Lung (tissue), 12 donors: ENCODE measurements around the gene KCNK18. TPM values are rescaled to one million over a fixed set of nuclear protein-coding genes. Genes with fewer than 3 reads are reported as not detected.

Experiments
- ATAC-seq: fragments of 200-7000 bp; cut with Tn5 transposase; one replicate; pipeline ENCODE4 v1.9.1; 2020; ENCODE audit warnings: moderate number of reproducible peaks; ENCODE audit not compliant: insufficient read depth, low FRiP score
- DNase-seq, 3 donors: peaks; one replicate each; pipeline ENCODE4 v3.0.0-alpha.2; 2013 to 2017
- H3K27ac ChIP-seq, 2 donors: one replicate each; pipeline ENCODE4 v1.5.1; 2013; ENCODE audit warnings: mild to moderate bottlenecking in 2 of 2, moderate library complexity in 2 of 2, control low read depth in 1 of 2, inconsistent platforms in 1 of 2, low read depth in 1 of 2, low read length in 1 of 2
- H3K27me3 ChIP-seq, 3 donors: one replicate each; pipeline ENCODE4 v1.5.1; 2013; ENCODE audit warnings: low read length in 2 of 3; ENCODE audit not compliant: control insufficient read depth in 3 of 3, insufficient read depth in 3 of 3
- H3K36me3 ChIP-seq, 4 donors: one replicate each; pipeline ENCODE4 v1.5.1; 2013; ENCODE audit warnings: low read length in 4 of 4, mild to moderate bottlenecking in 1 of 4, moderate library complexity in 1 of 4; ENCODE audit not compliant: control insufficient read depth in 4 of 4, insufficient read depth in 4 of 4
- H3K4me1 ChIP-seq, 5 donors: one replicate each; pipeline ENCODE4 v1.5.1; 2013; ENCODE audit warnings: low read length in 5 of 5, mild to moderate bottlenecking in 2 of 5, moderate library complexity in 1 of 5; ENCODE audit not compliant: control insufficient read depth in 5 of 5, insufficient read depth in 5 of 5
- H3K4me3 ChIP-seq: one replicate; pipeline ENCODE4 v1.5.1; 2013; ENCODE audit warnings: mild to moderate bottlenecking, control low read depth, moderate library complexity
- H3K9ac ChIP-seq, 2 donors: one replicate each; pipeline ENCODE4 v1.5.1; 2013; ENCODE audit warnings: low read length in 2 of 2, control low read depth in 1 of 2; ENCODE audit not compliant: insufficient read depth in 1 of 2
- H3K9me3 ChIP-seq, 4 donors: one replicate each; pipeline ENCODE4 v1.5.1; 2013; ENCODE audit warnings: low read length in 3 of 4, mild to moderate bottlenecking in 1 of 4, moderate library complexity in 1 of 4; ENCODE audit not compliant: control insufficient read depth in 4 of 4, insufficient read depth in 3 of 4
- WGBS, 2 donors: extraction: QIAGEN DNeasy Blood & Tissue Kit; methylation state at CpG; one replicate each; pipeline ENCODE4 v1.1.7; 2013; 5-methylcytosine and 5-hydroxymethylcytosine counted together
- polyA plus RNA-seq, 2 donors: library from polyadenylated mRNA; stranded (reverse); fragments of 200-250 nt; gene quantifications; one replicate each; pipeline ENCODE4 v1.2.1, GENCODE V29; 2013
- total RNA-seq, 2 donors: library from RNA; depleted of rRNA in 1 of 2; stranded (reverse); fragments of >200 nt in 1 of 2; gene quantifications; one replicate each; pipeline ENCODE4 v1.2.1, GENCODE V29; 2014 to 2021
- TF ChIP-seq, protein P1 (sequence below): IDR thresholded peaks from 2 replicates; pipeline ENCODE4 v1.5.1; 2012; ENCODE audit warnings: mild to moderate bottlenecking; ENCODE audit errors: control extremely low read depth, extremely low read depth
- donor health status: control.
- donor health status: control.
- donor health status: Bipolar disorder and iron deficiency.
- donor health status: healthy.
- donor health status: DM: yes; HTN: yes; CAD: no.

The KCNK18 gene
- total and polyA plus RNA-seq, 4 donors, result not detected

DNA sequence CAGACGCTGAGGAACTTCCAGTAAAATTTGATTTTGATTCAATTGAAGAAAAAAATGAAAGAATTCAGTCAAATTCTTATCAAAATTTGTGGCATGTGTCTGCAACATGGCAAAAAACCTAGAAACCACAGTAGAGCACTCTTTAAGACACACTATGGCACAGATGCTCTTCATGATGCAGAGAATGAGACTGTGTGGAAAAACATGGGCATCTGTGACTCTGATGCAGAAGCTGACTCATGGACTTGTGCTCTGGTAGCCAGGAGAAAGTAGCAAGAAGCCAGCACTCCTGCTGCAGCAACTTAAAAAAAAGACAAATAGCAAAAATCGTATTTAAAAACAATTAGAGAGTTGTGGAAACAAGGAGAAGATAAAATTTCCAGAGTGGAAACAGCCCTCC, 8.9 kb upstream of the KCNK18 start:
- ATAC-seq (no peak), DNase-seq (no peak)
- 88 to 93% methylated on average over 2 of the region's 2 CpGs for WGBS, 2 donors
- Histone ChIP-seq H3K4me3 (no peak overlapping the region), H3K27me3 (no peaks in the 10 kb centered on the region), H3K9me3 (peaks cover 0 to 5% (median 0%) of the 10 kb centered on the region in 4 donors), H3K9ac (no peak overlapping the region), H3K36me3 (no peaks in the 10 kb centered on the region), H3K27ac (no peak overlapping the region), H3K4me1 (no peaks in the 10 kb centered on the region)
- TF ChIP-seq, protein P1, sequence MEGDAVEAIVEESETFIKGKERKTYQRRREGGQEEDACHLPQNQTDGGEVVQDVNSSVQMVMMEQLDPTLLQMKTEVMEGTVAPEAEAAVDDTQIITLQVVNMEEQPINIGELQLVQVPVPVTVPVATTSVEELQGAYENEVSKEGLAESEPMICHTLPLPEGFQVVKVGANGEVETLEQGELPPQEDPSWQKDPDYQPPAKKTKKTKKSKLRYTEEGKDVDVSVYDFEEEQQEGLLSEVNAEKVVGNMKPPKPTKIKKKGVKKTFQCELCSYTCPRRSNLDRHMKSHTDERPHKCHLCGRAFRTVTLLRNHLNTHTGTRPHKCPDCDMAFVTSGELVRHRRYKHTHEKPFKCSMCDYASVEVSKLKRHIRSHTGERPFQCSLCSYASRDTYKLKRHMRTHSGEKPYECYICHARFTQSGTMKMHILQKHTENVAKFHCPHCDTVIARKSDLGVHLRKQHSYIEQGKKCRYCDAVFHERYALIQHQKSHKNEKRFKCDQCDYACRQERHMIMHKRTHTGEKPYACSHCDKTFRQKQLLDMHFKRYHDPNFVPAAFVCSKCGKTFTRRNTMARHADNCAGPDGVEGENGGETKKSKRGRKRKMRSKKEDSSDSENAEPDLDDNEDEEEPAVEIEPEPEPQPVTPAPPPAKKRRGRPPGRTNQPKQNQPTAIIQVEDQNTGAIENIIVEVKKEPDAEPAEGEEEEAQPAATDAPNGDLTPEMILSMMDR, result no peak

DNA sequence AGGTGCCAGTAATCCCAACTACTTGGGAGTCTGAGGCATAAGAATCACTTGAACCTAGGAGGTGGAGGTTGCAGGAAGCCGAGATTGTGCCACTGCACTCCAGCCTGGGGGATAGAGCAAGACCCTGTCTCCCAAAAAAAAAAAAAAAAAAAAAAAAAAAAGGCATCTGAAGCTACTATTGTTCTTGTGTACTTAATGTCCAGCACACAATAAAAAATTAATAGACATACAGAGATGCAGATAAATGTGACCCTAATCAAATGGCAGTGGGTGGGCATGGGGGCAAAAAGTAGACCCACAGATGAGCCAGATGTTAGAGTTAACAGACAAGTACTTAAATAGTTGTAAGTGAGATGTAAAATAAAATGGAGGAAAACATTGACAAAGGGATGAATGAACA, 7.7 kb upstream of the KCNK18 start:
- DNase-seq (no peak), ATAC-seq (no peak)
- TF ChIP-seq, protein P1, result no peak
- no peak overlapping the region for H3K9ac ChIP-seq
- H3K27me3 ChIP-seq, result no peaks in the 10 kb centered on the region
- H3K4me3 ChIP-seq, result no peak overlapping the region
- no peaks in the 10 kb centered on the region for H3K4me1 ChIP-seq
- no peaks in the 10 kb centered on the region for H3K36me3 ChIP-seq
- H3K27ac ChIP-seq, result no peak overlapping the region
- 72 to 95% methylated on average over 1 of the region's 1 CpG for WGBS, 2 donors
- peaks cover 0 to 5% (median 0%) of the 10 kb centered on the region in 4 donors for H3K9me3 ChIP-seq

DNA sequence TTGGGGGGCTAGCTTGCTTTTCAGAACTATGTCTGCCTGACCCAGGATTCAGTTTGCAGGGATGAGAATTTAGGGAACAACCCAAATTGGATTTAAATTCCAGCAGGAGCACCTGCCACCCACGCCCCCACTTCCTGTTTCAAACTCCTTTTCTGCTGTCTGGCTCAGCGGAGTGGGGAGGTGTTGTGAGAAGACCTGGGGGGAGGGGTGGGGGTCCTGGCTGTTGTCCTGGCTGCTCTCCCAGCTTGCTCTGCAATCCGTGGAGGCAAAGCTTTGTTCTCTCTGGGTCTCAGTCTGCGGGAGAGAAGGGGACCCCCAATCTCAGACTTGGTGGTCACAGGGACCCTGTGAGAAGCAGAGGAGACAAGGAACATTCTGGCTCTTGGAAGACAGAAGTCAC, 799 bp downstream of the KCNK18 start:
- no peak overlapping the region for H3K27ac ChIP-seq
- TF ChIP-seq, protein P1, result no peak
- no peaks in the 10 kb centered on the region for H3K27me3 ChIP-seq
- no peak overlapping the region for H3K9ac ChIP-seq
- WGBS, 2 donors, result 34 to 45% methylated on average over 4 of the region's 4 CpGs
- H3K4me3 ChIP-seq, result no peak overlapping the region
- no peaks in the 10 kb centered on the region for H3K9me3 ChIP-seq
- no peak for DNase-seq
- no peaks in the 10 kb centered on the region for H3K4me1 ChIP-seq
- no peaks in the 10 kb centered on the region for H3K36me3 ChIP-seq
- ATAC-seq, result no peak

DNA sequence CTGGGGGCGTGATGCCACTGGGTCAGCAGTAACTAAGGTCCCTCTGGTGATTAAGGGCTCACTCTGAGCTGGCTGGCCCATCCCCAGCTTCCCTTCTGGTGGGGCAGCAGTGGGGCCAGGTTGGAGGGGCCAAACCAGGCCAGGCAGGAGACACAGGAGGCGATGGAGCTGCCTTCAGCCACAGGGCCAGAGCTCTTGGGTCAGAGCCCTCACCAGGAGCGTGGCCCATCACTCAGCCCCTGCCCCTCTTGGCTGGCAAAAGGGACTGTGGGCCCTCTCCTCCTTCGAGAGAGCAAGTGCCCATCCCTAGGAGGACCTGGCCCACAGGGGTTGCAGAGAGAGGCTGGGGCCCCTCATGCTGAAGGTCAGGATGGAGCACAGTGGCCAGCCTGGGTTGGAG, 4.5 kb downstream of the KCNK18 start:
- Histone ChIP-seq H3K4me3 (no peak overlapping the region), H3K4me1 (no peaks in the 10 kb centered on the region), H3K27ac (no peak overlapping the region), H3K27me3 (no peaks in the 10 kb centered on the region), H3K9ac (no peak overlapping the region), H3K36me3 (no peaks in the 10 kb centered on the region), H3K9me3 (peaks cover 0 to 5% (median 0%) of the 10 kb centered on the region in 4 donors)
- whole genome bisulfite sequencing, 2 donors, result 66 to 76% methylated on average over 4 of the region's 4 CpGs
- ATAC-seq (no peak), DNase-seq (no peak)
- TF ChIP-seq, protein P1, result no peak
